Common myeloid progenitor, CD34-positive (primary cell): ENCODE results near the gene TOMT.

Experiments
- CTCF ChIA-PET: fragments of 350-600 bp; sonication (Branson Sonifier 250); formaldehyde crosslinking; loops from one replicate; lab custom pipeline; 2021; ENCODE audit warnings: antibody characterized with exemption; lab: Charles Lee
- POLR2A ChIA-PET: fragments of 350-600 bp; sonication (Branson Sonifier 250); formaldehyde crosslinking; loops from one replicate; lab custom pipeline; 2021; ENCODE audit warnings: antibody characterized with exemption; lab: Charles Lee
- DNase-seq, 3 donors: peaks; one replicate each; pipeline versions ENCODE4 v3.0.0 to v3.0.0-alpha.2; 2013
- H3K27ac ChIP-seq, 2 experiments: 1 replicate in 1 of 2; 2 replicates in 1 of 2; pipeline ENCODE4 v1.7.0; 2013; ENCODE audit warnings: inconsistent platforms in 2 of 2, low read length in 2 of 2, mild to moderate bottlenecking in 2 of 2, low read depth in 1 of 2, moderate library complexity in 1 of 2; ENCODE audit not compliant: severe bottlenecking in 2 of 2, insufficient read depth in 1 of 2, poor library complexity in 1 of 2
- H3K27me3 ChIP-seq, 5 experiments: replicated peaks in 2 of 5; 1 replicate in 3 of 5; 2 replicates in 2 of 5; pipeline versions ENCODE4 v1.6.1 to v1.7.0; 2013; ENCODE audit warnings: low read length in 4 of 5, mild to moderate bottlenecking in 2 of 5, moderate library complexity in 2 of 5, inconsistent platforms in 1 of 5; ENCODE audit not compliant: insufficient read depth in 5 of 5, control insufficient read depth in 4 of 5
- H3K36me3 ChIP-seq, 4 experiments: 1 replicate in 2 of 4; 2 replicates in 2 of 4; pipeline versions ENCODE4 v1.6.1 to v1.7.0; 2013; ENCODE audit warnings: low read length in 3 of 4, control low read depth in 1 of 4, mild to moderate bottlenecking in 1 of 4; ENCODE audit not compliant: control insufficient read depth in 4 of 4, insufficient read depth in 4 of 4
- H3K4me1 ChIP-seq, 4 experiments: 1 replicate in 3 of 4; 2 replicates in 1 of 4; pipeline versions ENCODE4 v1.6.1 to v1.7.1; 2013; ENCODE audit warnings: low read length in 3 of 4, mild to moderate bottlenecking in 3 of 4, control low read depth in 1 of 4, inconsistent platforms in 1 of 4, moderate library complexity in 1 of 4; ENCODE audit not compliant: control insufficient read depth in 4 of 4, insufficient read depth in 4 of 4; ENCODE audit errors: control extremely low read depth in 1 of 4
- H3K4me3 ChIP-seq, 7 experiments: 1 replicate in 4 of 7; 2 replicates in 3 of 7; pipeline versions ENCODE4 v1.5.1 to v1.7.0; 2013; ENCODE audit warnings: mild to moderate bottlenecking in 7 of 7, low read length in 6 of 7, moderate library complexity in 6 of 7, inconsistent platforms in 2 of 7, low read depth in 2 of 7, control low read depth in 1 of 7; ENCODE audit not compliant: insufficient read depth in 4 of 7, control insufficient read depth in 1 of 7; ENCODE audit errors: extremely low read depth in 1 of 7
- H3K9me3 ChIP-seq, 5 experiments: 1 replicate in 4 of 5; 2 replicates in 1 of 5; pipeline versions ENCODE4 v1.6.1 to v1.7.1; 2013; ENCODE audit warnings: low read length in 4 of 5, mild to moderate bottlenecking in 2 of 5, inconsistent platforms in 1 of 5, low read depth in 1 of 5, moderate library complexity in 1 of 5; ENCODE audit not compliant: control insufficient read depth in 4 of 5, insufficient read depth in 2 of 5; ENCODE audit errors: control extremely low read depth in 1 of 5
- WGBS: methylation state at CpG from one replicate; pipeline ENCODE4 v1.1.5; 2013; ENCODE audit not compliant: insufficient coverage; 5-methylcytosine and 5-hydroxymethylcytosine counted together

The TOMT gene

GRCh38 chr11:72084076-72084475 lies 21.6 kb upstream of the TOMT start:
- no peak for DNase-seq
- Histone ChIP-seq H3K9me3 (no peaks in the 10 kb centered on the region), H3K27me3 (no peaks in the 10 kb centered on the region), H3K36me3 (peaks cover 9 to 36% (median 20%) of the 10 kb centered on the region in 4 experiments), H3K27ac (no peak overlapping the region), H3K4me1 (peaks cover 6 to 26% (median 24%) of the 10 kb centered on the region in 4 experiments), H3K4me3 (no peak overlapping the region)
- POLR2A ChIA-PET, result interaction anchor here (0.6 kb wide), 1 partner anchor 53 kb away, joined by 10 read pairs; no protein-coding TSS in a partner anchor
- CTCF ChIA-PET, result interaction anchor here (0.9 to 8.2 kb wide), 8 partner anchors 9 to 98 kb away, joined by 3 to 86 read pairs (median 6); partner anchors contain the start of gene LAMTOR1
- WGBS, result 94% methylated on average over 2 of the region's 4 CpGs

GRCh38 chr11:72084965-72085364 lies 20.8 kb upstream of the TOMT start:
- DNase-seq, result no peak
- Histone ChIP-seq H3K36me3 (peaks cover 9 to 45% (median 26%) of the 10 kb centered on the region in 4 experiments), H3K27me3 (no peaks in the 10 kb centered on the region), H3K27ac (no peak overlapping the region), H3K4me1 (peaks cover 6 to 20% (median 19%) of the 10 kb centered on the region in 4 experiments), H3K4me3 (no peak overlapping the region), H3K9me3 (no peaks in the 10 kb centered on the region)
- ChIA-PET CTCF (interaction anchor here (1.1 to 8.2 kb wide), 12 partner anchors 11 to 347 kb away, joined by 3 to 86 read pairs (median 6); partner anchors contain the start of gene LAMTOR1), POLR2A (interaction anchor here (0.6 to 0.7 kb wide), 2 partner anchors 96 to 1907 kb away, joined by 3 read pairs; no protein-coding TSS in a partner anchor)
- WGBS, result 100% methylated on average over 1 of the region's 1 CpG

- Histone ChIP-seq H3K9me3 (no peaks in the 10 kb centered on the region), H3K27me3 (no peaks in the 10 kb centered on the region), H3K4me1 (peaks cover 6 to 23% (median 20%) of the 10 kb centered on the region in 4 experiments), H3K36me3 (peaks cover 9 to 53% (median 33%) of the 10 kb centered on the region in 4 experiments), H3K4me3 (no peak overlapping the region), H3K27ac (peak overlapping the region in 1 of 2 experiments; percentile 15)
- POLR2A ChIA-PET, result interaction anchor here (0.6 kb wide), 1 partner anchor 12 kb away, joined by 4 read pairs; no protein-coding TSS in a partner anchor
- DNase-seq, result no peak
- 100% methylated on average over 1 of the region's 3 CpGs for WGBS
- CTCF ChIA-PET, result interaction anchor here (1.1 to 8.2 kb wide), 14 partner anchors 8 to 346 kb away, joined by 3 to 86 read pairs (median 4); partner anchors contain the start of gene LAMTOR1
Observed at GRCh38 chr11:72085621-72086351, 19.9 kb upstream of the TOMT start.

- Histone ChIP-seq H3K27me3 (no peaks in the 10 kb centered on the region), H3K36me3 (peaks cover 14 to 64% (median 35%) of the 10 kb centered on the region in 4 experiments), H3K4me1 (peaks cover 0 to 18% (median 13%) of the 10 kb centered on the region in 4 experiments), H3K4me3 (no peak overlapping the region), H3K9me3 (no peaks in the 10 kb centered on the region), H3K27ac (no peak overlapping the region)
- DNase-seq, result no peak
- ChIA-PET POLR2A (no interaction called here), CTCF (interaction anchor here (0.9 to 8.2 kb wide), 5 partner anchors 10 to 64 kb away, joined by 3 to 86 read pairs (median 23); partner anchors contain the start of gene LAMTOR1)
- 97% methylated on average over 3 of the region's 4 CpGs for WGBS
Observed at GRCh38 chr11:72088076-72088808, 17.5 kb upstream of the TOMT start.

GRCh38 chr11:72091292-72091691 lies 14.4 kb upstream of the TOMT start:
- Histone ChIP-seq H3K4me3 (peak overlapping the region in 1 of 7 experiments; percentile 14), H3K27me3 (no peaks in the 10 kb centered on the region), H3K4me1 (peaks cover 0 to 18% (median 13%) of the 10 kb centered on the region in 4 experiments), H3K9me3 (no peaks in the 10 kb centered on the region), H3K27ac (peak overlapping the region in 1 of 2 experiments; percentile 30), H3K36me3 (peaks cover 19 to 68% (median 43%) of the 10 kb centered on the region in 4 experiments)
- POLR2A ChIA-PET, result interaction anchor here (3.6 kb wide), 1 partner anchor 10 kb away, joined by 21 read pairs; no protein-coding TSS in a partner anchor
- 20% methylated on average over 2 of the region's 4 CpGs for WGBS
- DNase-seq, result peak; percentile 86 to 93 (median 91)
- CTCF ChIA-PET, result interaction anchor here (0.8 to 13.8 kb wide), 27 partner anchors 9 to 340 kb away, joined by 3 to 394 read pairs (median 6); partner anchors contain the start of genes ANAPC15, LRRC51, RNF121 and XNDC1N

- Histone ChIP-seq H3K9me3 (no peaks in the 10 kb centered on the region), H3K4me1 (peaks cover 34 to 53% (median 48%) of the 10 kb centered on the region in 4 experiments), H3K27ac (peak overlapping the region; percentile 95 to 96), H3K4me3 (peak overlapping the region in 1 of 7 experiments; percentile 35), H3K27me3 (no peaks in the 10 kb centered on the region), H3K36me3 (peaks cover 13 to 53% (median 40%) of the 10 kb centered on the region in 4 experiments)
- no peak for DNase-seq
- ChIA-PET POLR2A (interaction anchor here (1.4 kb wide), 1 partner anchor 23 kb away, joined by 4 read pairs; no protein-coding TSS in a partner anchor), CTCF (interaction anchor here (0.9 to 13.8 kb wide), 12 partner anchors 7 to 122 kb away, joined by 3 to 394 read pairs (median 4); partner anchors contain the start of genes ANAPC15 and LRRC51)
- WGBS, result 97% methylated on average over 3 of the region's 3 CpGs
Observed at GRCh38 chr11:72098741-72099140, 7.0 kb upstream of the TOMT start.
